SH-SY5Y (cell line): ENCODE data around the gene FAM83F.

Experiments used
- GATA2 ChIP-seq: IDR thresholded peaks from 2 replicates; pipeline ENCODE4 v1.6.1; 2011; ENCODE audit warnings: mild to moderate bottlenecking, low read depth, low read length
- GATA3 ChIP-seq: IDR thresholded peaks from 2 replicates; pipeline ENCODE4 v1.6.1; 2011; ENCODE audit warnings: low read depth, mild to moderate bottlenecking, low read length, moderate library complexity

FAM83F gene

GRCh38 chr22:40008726-40009291 lies 14.1 kb downstream of the FAM83F start:
- no peak for TF ChIP-seq GATA2
- TF ChIP-seq GATA3: no peak

DNA sequence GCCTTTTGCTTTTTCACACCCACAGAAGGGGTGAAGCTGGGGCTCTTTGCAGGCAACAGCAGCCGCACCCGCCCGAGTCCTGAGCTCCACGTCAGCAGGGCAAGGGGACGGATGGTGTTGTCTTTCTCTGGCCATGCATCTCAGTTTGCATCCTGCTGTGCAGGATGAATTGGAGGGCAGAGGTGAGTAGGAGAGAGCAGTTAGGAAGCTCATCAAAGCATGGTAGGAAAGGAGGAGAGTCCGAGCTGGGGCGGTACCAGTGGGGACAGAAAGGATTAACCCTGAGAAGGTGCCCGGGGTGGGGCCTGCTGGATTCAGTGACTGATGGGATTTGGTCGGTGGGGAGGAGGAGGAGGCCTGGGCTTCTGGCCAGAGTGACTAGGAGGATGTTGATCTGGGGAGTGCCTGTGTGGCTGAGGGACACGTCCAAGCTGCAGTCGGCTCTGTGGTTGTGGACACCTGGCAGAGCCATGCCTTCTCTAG lies 14.6 kb downstream of the FAM83F start:
- TF ChIP-seq GATA2: no peak
- no peak for TF ChIP-seq GATA3

- no peak for TF ChIP-seq GATA2
- no peak for TF ChIP-seq GATA3
Observed at GRCh38 chr22:40009951-40010671, 15.4 kb downstream of the FAM83F start.

DNA sequence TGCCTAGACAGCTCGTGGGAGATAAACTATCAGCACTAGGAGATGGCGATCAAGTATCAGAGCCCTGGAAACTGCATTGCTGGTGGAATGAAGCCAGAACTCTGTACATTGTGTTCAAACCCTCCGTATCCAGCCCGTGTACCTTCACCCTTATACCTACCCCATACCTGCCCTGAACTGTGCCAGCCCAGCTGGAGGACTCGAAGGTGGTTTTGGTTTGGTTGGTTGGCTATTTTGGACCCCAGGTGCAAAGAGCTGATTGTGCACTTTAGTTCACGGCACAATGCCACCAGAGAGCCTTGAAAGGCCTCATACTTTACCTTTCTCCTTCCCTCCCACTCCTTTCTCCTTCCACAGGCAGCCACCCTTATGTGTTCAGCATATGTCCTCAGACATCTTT lies 16.0 kb downstream of the FAM83F start:
- TF ChIP-seq GATA2 (no peak), GATA3 (no peak)

DNA sequence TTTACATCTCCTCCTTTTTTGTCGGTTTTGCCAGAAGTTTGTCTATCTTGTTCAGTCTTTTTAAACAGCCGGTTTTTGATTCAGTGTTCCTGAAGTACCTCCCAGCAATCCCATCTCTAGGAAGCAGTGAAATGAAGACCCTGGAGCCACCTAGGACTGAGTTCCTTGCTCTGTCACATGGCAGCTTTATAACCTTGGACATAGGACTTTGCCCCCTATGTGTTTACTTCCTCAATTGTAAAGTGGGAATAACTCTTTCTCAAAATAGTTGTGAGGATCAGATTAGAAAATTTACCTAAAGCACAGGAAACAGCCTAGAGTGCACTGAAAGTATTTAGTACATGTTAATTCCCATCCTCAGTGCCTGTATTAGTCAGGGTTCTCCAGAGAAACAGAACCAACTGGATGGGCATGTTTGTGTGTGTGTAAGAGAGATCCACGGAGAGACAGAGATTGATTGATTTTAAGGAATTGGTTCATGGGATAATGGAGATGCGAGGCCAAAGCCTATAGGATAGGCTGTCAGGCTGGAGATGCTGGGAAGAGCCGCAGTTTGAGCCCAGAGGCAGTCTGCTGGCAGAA lies 20.0 kb downstream of the FAM83F start:
- TF ChIP-seq GATA2 (no peak), GATA3 (no peak)

GRCh38 chr22:40015358-40015976 lies 20.7 kb downstream of the FAM83F start:
- no peak for TF ChIP-seq GATA3
- no peak for TF ChIP-seq GATA2

DNA sequence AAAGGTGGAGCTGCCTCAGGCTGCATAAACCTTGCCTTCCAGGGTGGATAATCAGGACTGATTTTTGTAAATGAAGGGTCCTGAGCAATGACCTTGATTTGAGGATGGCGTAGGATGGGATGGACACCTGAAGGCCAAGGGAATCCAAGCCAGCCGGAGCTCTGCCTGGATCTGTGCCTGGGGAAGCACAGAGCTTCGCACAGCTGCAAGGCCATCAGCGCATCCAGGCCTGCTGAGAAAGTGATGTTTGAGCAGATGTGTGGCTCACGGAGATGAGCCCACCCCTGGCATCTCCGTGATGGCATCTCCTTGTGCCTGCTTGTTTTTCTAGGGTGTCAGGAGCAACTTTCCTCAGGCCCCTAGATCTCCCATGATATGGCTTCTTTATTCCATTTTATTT lies 23.3 kb downstream of the FAM83F start:
- TF ChIP-seq GATA3: no peak
- no peak for TF ChIP-seq GATA2

DNA sequence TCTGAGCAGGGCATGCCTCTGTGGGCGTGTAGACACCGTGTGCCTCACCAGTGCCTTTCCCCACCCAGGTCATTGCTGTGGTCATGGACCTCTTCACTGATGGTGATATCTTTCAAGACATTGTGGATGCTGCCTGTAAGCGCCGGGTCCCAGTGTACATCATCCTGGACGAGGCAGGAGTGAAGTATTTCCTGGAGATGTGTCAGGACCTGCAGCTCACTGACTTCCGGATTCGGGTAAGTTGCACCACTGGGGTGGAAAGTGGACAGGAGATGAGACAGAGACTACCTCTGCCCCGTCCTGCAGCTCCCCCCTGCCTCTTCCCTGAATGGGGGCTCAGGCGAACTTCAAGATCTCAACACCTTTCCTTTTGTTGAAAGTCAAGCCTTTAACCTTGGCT lies 24.3 kb downstream of the FAM83F start:
- TF ChIP-seq GATA3 (no peak), GATA2 (no peak)

DNA sequence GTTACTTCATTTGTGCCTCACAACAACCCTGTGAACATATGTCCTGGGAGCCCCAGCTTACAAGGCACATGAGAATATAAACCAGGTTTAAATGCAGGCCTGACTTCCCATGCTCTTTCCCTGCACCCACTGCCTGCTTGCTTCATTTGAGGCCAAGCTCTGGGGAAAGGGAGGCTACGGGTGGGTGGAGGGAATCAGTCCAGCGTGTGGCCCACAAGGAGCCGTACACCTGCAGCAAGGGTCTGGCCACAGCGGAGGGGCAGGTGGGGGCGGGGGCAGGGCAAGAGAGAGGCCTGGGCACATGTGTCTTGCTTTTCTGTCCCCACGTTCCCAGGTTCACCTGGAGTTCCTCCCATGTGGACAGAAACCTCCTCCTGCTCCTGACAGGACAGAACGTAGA lies 26.2 kb downstream of the FAM83F start:
- TF ChIP-seq GATA3 (no peak), GATA2 (no peak)

GRCh38 chr22:40021401-40022000 lies 26.7 kb downstream of the FAM83F start:
- TF ChIP-seq GATA3 (no peak), GATA2 (no peak)

DNA sequence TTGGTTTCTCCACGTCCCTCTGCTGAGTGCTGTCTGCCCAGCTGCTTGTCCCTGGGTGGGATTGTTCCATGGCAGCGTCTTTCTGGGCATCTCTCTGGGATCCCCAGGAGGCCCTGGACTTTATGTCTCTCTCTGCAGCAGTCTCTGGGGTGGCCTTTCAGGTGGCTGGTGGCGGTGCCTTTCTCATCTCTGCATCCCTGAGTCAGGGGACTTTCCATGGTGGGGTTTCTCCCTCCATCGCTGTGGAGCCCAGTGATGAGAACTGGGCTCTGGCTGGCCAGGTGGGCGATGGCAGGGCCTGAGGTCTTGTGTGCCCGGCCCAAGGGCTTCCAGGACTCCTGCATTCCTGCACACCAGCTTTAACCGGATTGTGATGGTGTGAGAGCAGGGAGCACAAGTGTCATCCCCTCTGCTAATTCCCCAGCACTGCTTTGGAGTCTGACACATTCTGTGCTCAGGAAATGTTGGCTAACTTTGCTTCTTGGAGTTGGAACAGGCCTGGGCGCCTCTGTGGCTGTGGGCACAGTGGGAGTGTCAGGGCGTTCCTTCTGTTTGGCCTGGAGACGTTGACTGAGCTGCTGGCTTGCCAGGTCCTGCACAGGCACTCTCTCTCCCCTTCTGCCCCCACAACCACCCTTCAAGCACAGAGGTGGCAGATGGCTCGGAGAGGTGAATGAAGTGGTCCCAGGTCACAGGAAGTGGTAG lies 27.9 kb downstream of the FAM83F start:
- TF ChIP-seq GATA2 (no peak), GATA3 (no peak)

GRCh38 chr22:40023341-40023841 lies 28.6 kb downstream of the FAM83F start:
- TF ChIP-seq GATA3: no peak
- TF ChIP-seq GATA2: no peak

DNA sequence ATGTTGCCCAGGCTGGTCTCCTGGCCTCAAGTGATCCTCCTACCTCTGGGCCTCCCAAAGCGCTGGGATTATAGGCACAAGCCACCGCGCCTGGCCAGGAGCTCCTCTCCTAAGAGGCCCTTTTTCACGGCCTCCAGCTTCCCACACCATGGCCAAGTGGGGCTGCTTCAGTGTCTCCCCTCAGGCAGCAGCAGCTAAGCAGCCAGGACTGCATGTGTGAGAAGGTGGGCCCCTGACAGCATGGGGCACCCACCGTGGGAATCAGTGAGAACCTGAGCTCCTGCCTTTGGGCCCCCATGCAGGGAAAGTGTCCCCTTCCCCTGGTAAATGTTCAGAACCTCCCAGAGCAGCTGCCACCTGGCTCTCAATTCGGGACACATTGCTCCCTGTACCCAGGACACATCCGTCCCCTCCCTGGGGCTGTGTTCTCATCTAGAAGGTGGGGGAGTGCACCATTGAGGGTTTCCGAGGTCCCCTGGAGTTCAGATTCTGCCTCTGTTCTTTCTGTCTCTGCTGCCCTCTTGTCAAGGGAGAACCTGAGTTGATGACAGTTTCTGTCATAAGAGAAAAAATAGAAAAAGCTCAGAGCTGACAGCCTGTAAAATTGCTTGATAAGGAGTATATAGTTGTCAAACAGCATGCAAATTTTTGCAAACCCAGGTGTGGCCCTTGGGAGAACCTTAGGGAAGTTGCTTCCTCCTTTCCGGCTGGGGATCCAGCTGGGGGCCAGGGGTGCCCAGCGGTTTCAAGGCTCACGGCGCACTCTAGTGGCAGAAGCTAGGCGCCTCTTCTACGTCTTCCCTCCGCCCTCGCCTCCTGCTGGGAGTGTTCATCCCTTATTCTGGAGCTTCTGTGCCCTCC lies 29.7 kb downstream of the FAM83F start:
- TF ChIP-seq GATA3 (no peak), GATA2 (no peak)

DNA sequence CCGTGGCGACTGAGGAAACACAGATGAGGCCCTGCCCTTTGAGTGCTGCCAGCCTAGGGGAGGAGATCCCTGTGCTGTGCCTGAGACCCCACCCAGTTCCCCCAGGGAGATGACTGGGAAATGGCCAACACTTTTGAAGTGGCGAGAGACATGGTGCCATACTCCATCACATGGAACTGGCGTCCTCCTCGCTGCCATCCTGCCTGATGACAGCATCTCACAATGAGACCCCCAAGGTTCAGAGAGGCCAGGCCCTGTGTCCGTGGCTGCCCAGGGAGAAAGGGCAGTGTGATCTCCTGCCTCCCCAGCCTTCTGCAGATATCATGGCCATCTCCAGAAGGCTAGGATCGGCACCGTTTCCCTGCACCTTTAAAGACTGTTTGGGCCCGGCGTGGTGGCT lies 31.1 kb downstream of the FAM83F start:
- TF ChIP-seq GATA2: no peak
- TF ChIP-seq GATA3: no peak
